Measurements from ENCODE around the gene AGBL1.

- no peak for TF ChIP-seq EZH2 (IDR thresholded peaks at IDR 0.05)
- TF ChIP-seq EZH2phosphoT487 (IDR thresholded peaks at IDR 0.05), result no peak
- peak; percentile 67 for TF ChIP-seq CTCF (IDR thresholded peaks at IDR 0.05)
Observed at GRCh38 chr15:86178845-86179244, 99.2 kb downstream of the AGBL1 start.

Data from neural progenitor cell (in vitro differentiated cells).